Measurements from ENCODE around the gene PAFAH1B2. TPM values are rescaled to one million over a fixed set of nuclear protein-coding genes. Genes with fewer than 3 reads are reported as not detected.

PAFAH1B2 gene
- total RNA-seq, 1 donor from 2014 or later = 78.7 TPM

- DNase-seq (peak; percentile 33), ATAC-seq (ENCODE audit: low read depth) (peak; percentile 48)
- Mint-ChIP-seq H3K4me3 (peak overlapping the region; percentile 95), H3K27ac (peak overlapping the region; percentile 94), H3K9me3 (no peaks in the 10 kb centered on the region), H3K4me1 (peaks cover 40% of the 10 kb centered on the region), H3K27me3 (peaks cover 4% of the 10 kb centered on the region), H3K36me3 (ENCODE audit: low read depth) (peaks cover 35% of the 10 kb centered on the region)
- ChIA-PET POLR2A (interaction anchor here (0.5 to 5.2 kb wide), 26 partner anchors 17 to 372 kb away, joined by 3 to 79 read pairs (median 3); partner anchors contain the start of genes BUD13, CEP164, PCSK7 and RNF214), CTCF (interaction anchor here (0.9 to 2.8 kb wide), 6 partner anchors 35 to 264 kb away, joined by 3 to 16 read pairs (median 6); partner anchors contain the start of gene SIDT2)
- TF ChIP-seq CTCF (IDR thresholded peaks at IDR 0.05) = no peak
- intact Hi-C loops (cut with micrococcal nuclease) = loop anchor here (1.0 to 5.0 kb wide), 4 partner anchors 34 to 88 kb away; partner anchors contain the start of genes PCSK7, RNF214, SIDT2 and SIK3
Measured at GRCh38 chr11:117144477-117145392, 648 bp downstream of the PAFAH1B2 start.

- ATAC-seq (ENCODE audit: low read depth) = no peak
- no peaks in the 10 kb centered on the region for H3K9me3 Mint-ChIP-seq
- H3K4me3 Mint-ChIP-seq = peak overlapping the region; percentile 95
- ChIA-PET CTCF (interaction anchor here (2.6 to 2.8 kb wide), 2 partner anchors 34 to 82 kb away, joined by 13 to 16 read pairs; partner anchors contain the start of gene SIDT2), POLR2A (interaction anchor here (0.5 to 5.2 kb wide), 15 partner anchors 18 to 372 kb away, joined by 3 to 79 read pairs (median 5); partner anchors contain the start of genes BUD13, PCSK7, RNF214 and SIDT2)
- H3K4me1 Mint-ChIP-seq = peaks cover 44% of the 10 kb centered on the region
- no peak for TF ChIP-seq CTCF (IDR thresholded peaks at IDR 0.05)
- peak overlapping the region; percentile 94 for H3K27ac Mint-ChIP-seq
- H3K27me3 Mint-ChIP-seq = no peaks in the 10 kb centered on the region
- H3K36me3 Mint-ChIP-seq (ENCODE audit: low read depth) = peaks cover 40% of the 10 kb centered on the region
- no peak for DNase-seq
- intact Hi-C loops (cut with micrococcal nuclease) = no loop called here
Measured at GRCh38 chr11:117145393-117145761, 1.3 kb downstream of the PAFAH1B2 start.

GRCh38 chr11:117146521-117146920 is 2.4 kb downstream of the PAFAH1B2 start:
- Mint-ChIP-seq H3K4me3 (peak overlapping the region; percentile 11), H3K27ac (no peak overlapping the region), H3K27me3 (no peaks in the 10 kb centered on the region), H3K4me1 (peaks cover 46% of the 10 kb centered on the region), H3K9me3 (no peaks in the 10 kb centered on the region), H3K36me3 (ENCODE audit: low read depth) (peaks cover 47% of the 10 kb centered on the region)
- CTCF ChIA-PET = interaction anchor here (1.2 kb wide), 1 partner anchor 34 kb away, joined by 4 read pairs; no protein-coding TSS in a partner anchor
- ATAC-seq (ENCODE audit: low read depth) = no peak
- DNase-seq = no peak
- TF ChIP-seq CTCF (IDR thresholded peaks at IDR 0.05) = no peak
- POLR2A ChIA-PET = interaction anchor here (0.6 to 5.2 kb wide), 3 partner anchors 33 to 1422 kb away, joined by 3 to 79 read pairs (median 37); partner anchors contain the start of gene SIDT2
- intact Hi-C loops (cut with micrococcal nuclease) = no loop called here

GRCh38 chr11:117152066-117152465 is 8.0 kb downstream of the PAFAH1B2 start:
- ATAC-seq (ENCODE audit: low read depth) (no peak), DNase-seq (no peak)
- peaks cover 31% of the 10 kb centered on the region for H3K4me1 Mint-ChIP-seq
- H3K9me3 Mint-ChIP-seq = no peaks in the 10 kb centered on the region
- intact Hi-C loops (cut with micrococcal nuclease) = no loop called here
- H3K4me3 Mint-ChIP-seq = no peak overlapping the region
- CTCF ChIA-PET = no interaction called here
- peaks cover 64% of the 10 kb centered on the region for H3K36me3 Mint-ChIP-seq (ENCODE audit: low read depth)
- POLR2A ChIA-PET = interaction anchor here (1.3 kb wide), 1 partner anchor 28 kb away, joined by 4 read pairs; no protein-coding TSS in a partner anchor
- no peak for TF ChIP-seq CTCF (IDR thresholded peaks at IDR 0.05)
- H3K27me3 Mint-ChIP-seq = no peaks in the 10 kb centered on the region
- no peak overlapping the region for H3K27ac Mint-ChIP-seq

GRCh38 chr11:117154468-117154867 is 10.4 kb downstream of the PAFAH1B2 start:
- Mint-ChIP-seq H3K36me3 (ENCODE audit: low read depth) (peaks cover 67% of the 10 kb centered on the region), H3K9me3 (no peaks in the 10 kb centered on the region), H3K4me3 (no peak overlapping the region), H3K27me3 (no peaks in the 10 kb centered on the region), H3K4me1 (peaks cover 26% of the 10 kb centered on the region), H3K27ac (no peak overlapping the region)
- no peak for TF ChIP-seq CTCF (IDR thresholded peaks at IDR 0.05)
- DNase-seq (no peak), ATAC-seq (ENCODE audit: low read depth) (no peak)
- CTCF ChIA-PET = no interaction called here
- intact Hi-C loops (cut with micrococcal nuclease) = no loop called here
- POLR2A ChIA-PET = no interaction called here

All from activated B cell treated with CpG ODN at 0.5 μM for 24 hours (primary cell).